Measurements from ENCODE around the gene FAM169A. TPM values are rescaled to one million over a fixed set of nuclear protein-coding genes. Genes with fewer than 3 reads are reported as not detected.
A peak's percentile ranks its signal among the peaks of the same experiment; 100 is the strongest.
"Not testable (repeated sequence)": the region's sequence is repeated elsewhere in the genome, so short reads cannot be mapped to it uniquely, and the experiment has no call there.

Gene FAM169A
- total and polyA plus RNA-seq, 11 donors = 0.88 to 10.1 (median 4.1) TPM

GRCh38 chr5:74870299-74871067 is 4.3 kb upstream of the FAM169A start:
- TF ChIP-seq CTCF (IDR thresholded peaks at IDR 0.05) (no peak), POLR2A (IDR thresholded peaks at IDR 0.05) (no peak)
- DNase-seq = no peak
- no peaks in the 10 kb centered on the region for H3K9me3 ChIP-seq
- H3K27ac ChIP-seq = no peak overlapping the region
- H3K4me1 ChIP-seq = peaks cover 0 to 12% (median 3%) of the 10 kb centered on the region in 12 donors
- intact Hi-C loops (cut with DNase I) = no loop called here
- 68 to 78% (median 74%) methylated on average over 3 of the region's 3 CpGs for WGBS, 4 donors
- no peak for ATAC-seq
- peaks cover 0 to 23% (median 13%) of the 10 kb centered on the region in 9 donors for H3K27me3 ChIP-seq
- no peak overlapping the region for H3K4me3 ChIP-seq
- H3K36me3 ChIP-seq = no peaks in the 10 kb centered on the region

- DNase-seq; H3K9me3 ChIP-seq; ATAC-seq; H3K36me3 ChIP-seq; H3K27ac ChIP-seq; intact Hi-C loops (cut with DNase I); H3K4me3 ChIP-seq: not testable (repeated sequence)
- Histone ChIP-seq H3K27me3 (peaks cover 0 to 34% (median 20%) of the 10 kb centered on the region in 9 donors), H3K4me1 (peaks cover 0 to 16% (median 5%) of the 10 kb centered on the region in 12 donors)
- 85 to 96% (median 87%) methylated on average over 10 of the region's 10 CpGs for WGBS, 4 donors
Measured at GRCh38 chr5:74869414-74869813, 3.2 kb upstream of the FAM169A start.

GRCh38 chr5:74866596-74867162 is 492 bp upstream of the FAM169A start:
- Histone ChIP-seq H3K36me3 (no peaks in the 10 kb centered on the region), H3K4me3 (peak overlapping the region; percentile 46 to 74 (median 58)), H3K27me3 (peaks cover 0 to 51% (median 23%) of the 10 kb centered on the region in 9 donors), H3K4me1 (peaks cover 0 to 16% (median 5%) of the 10 kb centered on the region in 12 donors), H3K27ac (peak overlapping the region in 2 of 12 donors; percentile 31 to 63), H3K9me3 (no peaks in the 10 kb centered on the region)
- intact Hi-C loops (cut with DNase I) = no loop called here
- peak in 3 of 4 donors; percentile 35 to 47 (median 42) for ATAC-seq
- peak in 1 of 5 donors; percentile 65 for DNase-seq
- TF ChIP-seq CTCF (IDR thresholded peaks at IDR 0.05) = no peak
- 14 to 31% (median 22%) methylated on average over 16 to 37 of the region's 37 CpGs for WGBS, 4 donors

GRCh38 chr5:74865256-74865803 is 857 bp downstream of the FAM169A start:
- H3K27ac ChIP-seq = peak overlapping the region in 3 of 12 donors; percentile 29 to 63 (median 31)
- intact Hi-C loops (cut with DNase I) = no loop called here
- 17 to 24% (median 21%) methylated on average over 23 of the region's 23 CpGs for WGBS, 4 donors
- no peak for DNase-seq
- ATAC-seq = no peak
- no peaks in the 10 kb centered on the region for H3K36me3 ChIP-seq
- H3K9me3 ChIP-seq = no peaks in the 10 kb centered on the region
- TF ChIP-seq CTCF (IDR thresholded peaks at IDR 0.05) = no peak
- no peak for TF ChIP-seq POLR2A (IDR thresholded peaks at IDR 0.05)
- H3K4me3 ChIP-seq = peak overlapping the region; percentile 46 to 74 (median 58)
- H3K27me3 ChIP-seq = peaks cover 0 to 42% (median 23%) of the 10 kb centered on the region in 9 donors
- H3K4me1 ChIP-seq = peaks cover 0 to 16% (median 5%) of the 10 kb centered on the region in 12 donors
